Measurements from ENCODE around the gene AKAP13. TPM values are rescaled to one million over a fixed set of nuclear protein-coding genes. Genes with fewer than 3 reads are reported as not detected.

AKAP13 gene
- polyA plus RNA-seq, 1 donor from 2014 or later = 10.0 TPM

- H3F3A ChIP-seq (ENCODE audit: insufficient read depth, low read length, poor library complexity, severe bottlenecking) = no peaks in the 10 kb centered on the region
- no peaks in the 10 kb centered on the region for H3K9me2 ChIP-seq (ENCODE audit: insufficient read depth, low read length)
- TF ChIP-seq MXI1 (conservative IDR thresholded peaks at IDR 0.05; ENCODE audit: poor library complexity, severe bottlenecking) (no peak), CTCF (IDR thresholded peaks at IDR 0.05; ENCODE audit: poor library complexity, severe bottlenecking) (no peak), POLR2AphosphoS5 (IDR thresholded peaks at IDR 0.05) (no peak), RAD21 (conservative IDR thresholded peaks at IDR 0.05) (no peak), REST (IDR thresholded peaks at IDR 0.05; ENCODE audit: borderline replicate concordance) (no peak), EP300 (conservative IDR thresholded peaks at IDR 0.05; ENCODE audit: poor library complexity, severe bottlenecking) (no peak), EZH2 (IDR thresholded peaks at IDR 0.05; ENCODE audit: borderline replicate concordance, insufficient read depth, low read length, poor library complexity, severe bottlenecking) (no peak), SMC3 (conservative IDR thresholded peaks at IDR 0.05; ENCODE audit: poor library complexity) (no peak)
- H3K27me3 ChIP-seq (ENCODE audit: insufficient read depth, low read depth, low read length) = no peaks in the 10 kb centered on the region
- no peak overlapping the region for H3K4me3 ChIP-seq (ENCODE audit: low read length)
- no peaks in the 10 kb centered on the region for H4K20me1 ChIP-seq (ENCODE audit: insufficient read depth)
- no peak overlapping the region for H3K9ac ChIP-seq (ENCODE audit: low read length)
- no peaks in the 10 kb centered on the region for H3K36me3 ChIP-seq (ENCODE audit: insufficient read depth, low read length)
- H3K9me3 ChIP-seq (ENCODE audit: low read length) = no peaks in the 10 kb centered on the region
- no peak overlapping the region for H2AFZ ChIP-seq (ENCODE audit: low read depth, low read length)
- no peak overlapping the region for H3K27ac ChIP-seq (ENCODE audit: low read length)
- H3K4me2 ChIP-seq (ENCODE audit: low read length) = no peak overlapping the region
- no peaks in the 10 kb centered on the region for H3K79me2 ChIP-seq (replicated peaks; ENCODE audit: insufficient read depth, low read length)
These were observed 163.3 kb downstream of the AKAP13 start for GRCh38 chr15:85543741-85544155.

DNA sequence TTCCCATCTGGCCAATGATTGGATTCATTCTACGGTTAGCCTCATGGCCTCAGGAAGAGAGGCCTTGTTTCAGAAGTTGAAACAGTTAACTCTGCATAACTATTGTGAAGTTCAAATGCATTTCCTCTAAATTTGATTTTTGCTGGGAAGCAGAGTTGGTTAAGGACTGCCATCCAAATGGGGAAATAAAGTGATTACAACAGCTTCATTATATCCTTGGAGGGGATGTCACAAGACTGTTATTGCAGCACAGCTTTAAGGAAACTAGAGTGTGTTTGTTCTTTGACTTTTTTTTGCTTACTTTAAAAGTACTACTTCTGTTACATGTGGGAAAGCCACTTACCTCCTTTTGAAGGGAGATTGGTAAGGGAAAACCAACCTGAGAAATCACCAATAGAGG, 164.8 kb downstream of the AKAP13 start:
- Histone ChIP-seq H3K4me2 (ENCODE audit: low read length) (no peak overlapping the region), H3K36me3 (ENCODE audit: insufficient read depth, low read length) (no peaks in the 10 kb centered on the region)

More for the DNA sequence above, 164.8 kb downstream of the AKAP13 start:
- H3K9me3 ChIP-seq (ENCODE audit: low read length) = no peaks in the 10 kb centered on the region
- H3K27me3 ChIP-seq (ENCODE audit: insufficient read depth, low read depth, low read length) = no peaks in the 10 kb centered on the region
- H3K9ac ChIP-seq (ENCODE audit: low read length) = no peak overlapping the region
- H3K79me2 ChIP-seq (replicated peaks; ENCODE audit: insufficient read depth, low read length) = no peaks in the 10 kb centered on the region
- H3K9me2 ChIP-seq (ENCODE audit: insufficient read depth, low read length) = no peaks in the 10 kb centered on the region
- TF ChIP-seq SMC3 (conservative IDR thresholded peaks at IDR 0.05; ENCODE audit: poor library complexity) (no peak), RAD21 (conservative IDR thresholded peaks at IDR 0.05) (no peak), EZH2 (IDR thresholded peaks at IDR 0.05; ENCODE audit: borderline replicate concordance, insufficient read depth, low read length, poor library complexity, severe bottlenecking) (no peak), EP300 (conservative IDR thresholded peaks at IDR 0.05; ENCODE audit: poor library complexity, severe bottlenecking) (no peak), CTCF (IDR thresholded peaks at IDR 0.05; ENCODE audit: poor library complexity, severe bottlenecking) (no peak), MXI1 (conservative IDR thresholded peaks at IDR 0.05; ENCODE audit: poor library complexity, severe bottlenecking) (no peak), REST (IDR thresholded peaks at IDR 0.05; ENCODE audit: borderline replicate concordance) (no peak), TAF1 (IDR thresholded peaks at IDR 0.05; ENCODE audit: low read depth) (no peak), POLR2AphosphoS5 (IDR thresholded peaks at IDR 0.05) (no peak)
- H2AFZ ChIP-seq (ENCODE audit: low read depth, low read length) = no peak overlapping the region
- H4K20me1 ChIP-seq (ENCODE audit: insufficient read depth) = no peaks in the 10 kb centered on the region
- no peak overlapping the region for H3K4me3 ChIP-seq (ENCODE audit: low read length)
- no peak overlapping the region for H3K27ac ChIP-seq (ENCODE audit: low read length)
- no peaks in the 10 kb centered on the region for H3F3A ChIP-seq (ENCODE audit: insufficient read depth, low read length, poor library complexity, severe bottlenecking)

Data from neural cell (in vitro differentiated cells).